Fibroblast of lung (primary cell): ENCODE results near the gene SPOCK1.

Source experiments
- CTCF ChIP-seq, 2 donors: IDR thresholded peaks in 1 of 2; conservative IDR thresholded peaks in 1 of 2; 1 replicate in 1 of 2; 2 replicates in 1 of 2; pipeline ENCODE4 v1.5.1; 2011 to 2012; ENCODE audit warnings: low read length in 2 of 2, control low read depth in 1 of 2, inconsistent platforms in 1 of 2, low read depth in 1 of 2, mild to moderate bottlenecking in 1 of 2
- EZH2 ChIP-seq: IDR thresholded peaks from 2 replicates; pipeline ENCODE4 v1.5.1; 2012; ENCODE audit warnings: low read length, control low read depth, mild to moderate bottlenecking; ENCODE audit errors: missing control alignments

GRCh38 chr5:137266186-137266585 lies 232.9 kb downstream of the SPOCK1 start:
- TF ChIP-seq CTCF (conservative IDR thresholded peaks at IDR 0.05 in 1 of 2, IDR thresholded peaks at IDR 0.05 in 1 of 2; ENCODE audit: low read depth in 1 of 2, low read length in 2 of 2), result no peak
- no peak for TF ChIP-seq EZH2
